PFSK-1 (cell line): ENCODE measurements around the gene SMCO1.

Source experiments
- POLR2AphosphoS5 ChIP-seq: IDR thresholded peaks from 2 replicates; pipeline ENCODE4 v1.6.1; 2012; ENCODE audit warnings: low read depth, mild to moderate bottlenecking, control low read depth, low read length, moderate library complexity
- SIN3A ChIP-seq: IDR thresholded peaks from 2 replicates; pipeline ENCODE4 v1.6.1; 2012; ENCODE audit warnings: mild to moderate bottlenecking, low read length, moderate library complexity, borderline replicate concordance; ENCODE audit not compliant: insufficient read depth

DNA sequence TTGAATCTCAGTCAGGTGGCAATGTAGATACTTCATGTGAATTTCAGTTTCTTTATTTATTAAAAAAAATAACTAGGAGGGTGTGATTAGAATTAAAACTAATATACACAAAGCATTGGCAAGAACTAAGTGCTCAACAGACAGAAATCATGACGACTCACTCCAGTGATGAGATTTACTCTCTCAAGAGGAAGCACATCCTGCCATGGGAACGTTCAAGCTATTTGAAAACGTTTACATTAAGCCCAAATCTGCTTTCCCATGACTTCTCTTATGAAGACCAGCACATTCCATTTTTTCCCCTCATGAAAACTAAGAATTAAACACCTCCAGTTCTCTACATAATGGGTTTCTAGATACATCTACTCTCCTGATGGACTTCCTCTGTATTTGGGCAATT lies 44.7 kb upstream of the SMCO1 start:
- no peak for TF ChIP-seq POLR2AphosphoS5
- no peak for TF ChIP-seq SIN3A
